ENCODE measurements around the gene AP2M1.

AP2M1 gene

GRCh38 chr3:184166671-184167070 is 8.0 kb upstream of the AP2M1 start:
- POLR2A ChIA-PET: interaction anchor here (1.5 kb wide), 1 partner anchor 11 kb away, joined by 3 read pairs; the partner anchor contains the start of gene DVL3

GRCh38 chr3:184167786-184168185 is 6.9 kb upstream of the AP2M1 start:
- no peak for TF ChIP-seq SP1 (IDR thresholded peaks at IDR 0.05)
- TF ChIP-seq CTBP1 (IDR thresholded peaks at IDR 0.05; ENCODE audit: borderline replicate concordance): no peak
- no peak for TF ChIP-seq NFRKB (IDR thresholded peaks at IDR 0.05)
- TF ChIP-seq FOXK2 (IDR thresholded peaks at IDR 0.05): no peak
- no peak for TF ChIP-seq SUZ12 (IDR thresholded peaks at IDR 0.05)
- TF ChIP-seq HDGF (IDR thresholded peaks at IDR 0.05; ENCODE audit: borderline replicate concordance): no peak
- TF ChIP-seq FOXA1 (IDR thresholded peaks at IDR 0.05): no peak
- CTCF ChIA-PET: no interaction called here
- POLR2A ChIA-PET: interaction anchor here (1.5 kb wide), 1 partner anchor 12 kb away, joined by 3 read pairs; the partner anchor contains the start of gene DVL3
- no peak for DNase-seq (ENCODE audit: extremely low spot score)

More at GRCh38 chr3:184166671-184167070, 8.0 kb upstream of the AP2M1 start:
- DNase-seq (ENCODE audit: extremely low spot score): no peak
- CTCF ChIA-PET: no interaction called here
- TF ChIP-seq NFRKB (IDR thresholded peaks at IDR 0.05): no peak
- TF ChIP-seq FOXK2 (IDR thresholded peaks at IDR 0.05): no peak

GRCh38 chr3:184168363-184169120 is 6.1 kb upstream of the AP2M1 start:
- POLR2A ChIA-PET: interaction anchor here (1.5 to 1.6 kb wide), 2 partner anchors 13 to 17 kb away, joined by 3 to 5 read pairs; partner anchors contain the start of genes ABCF3 and DVL3
- no peak for DNase-seq (ENCODE audit: extremely low spot score)
- CTCF ChIA-PET: no interaction called here

GRCh38 chr3:184169896-184170875 is 4.5 kb upstream of the AP2M1 start:
- TF ChIP-seq SP1 (IDR thresholded peaks at IDR 0.05): no peak
- no peak for TF ChIP-seq CTBP1 (IDR thresholded peaks at IDR 0.05; ENCODE audit: borderline replicate concordance)
- TF ChIP-seq ZNF384 (IDR thresholded peaks at IDR 0.05): no peak
- TF ChIP-seq ARNT (IDR thresholded peaks at IDR 0.05): no peak
- TF ChIP-seq TARDBP (IDR thresholded peaks at IDR 0.05): no peak
- no peak for TF ChIP-seq NFRKB (IDR thresholded peaks at IDR 0.05)
- TF ChIP-seq FOXM1 (IDR thresholded peaks at IDR 0.05; ENCODE audit: borderline replicate concordance): no peak
- ChIA-PET POLR2A (interaction anchor here (1.4 to 1.6 kb wide), 2 partner anchors 14 to 16 kb away, joined by 3 to 5 read pairs; partner anchors contain the start of gene ABCF3), CTCF (no interaction called here)
- no peak for DNase-seq (ENCODE audit: extremely low spot score)

More at GRCh38 chr3:184168363-184169120, 6.1 kb upstream of the AP2M1 start:
- no peak for TF ChIP-seq CTBP1 (IDR thresholded peaks at IDR 0.05; ENCODE audit: borderline replicate concordance)
- TF ChIP-seq ARNT (IDR thresholded peaks at IDR 0.05): no peak
- TF ChIP-seq NFRKB (IDR thresholded peaks at IDR 0.05): no peak
- no peak for TF ChIP-seq PKNOX1 (IDR thresholded peaks at IDR 0.05)
- TF ChIP-seq ELF4 (IDR thresholded peaks at IDR 0.05): no peak
- no peak for TF ChIP-seq BHLHE40 (IDR thresholded peaks at IDR 0.05; ENCODE audit: borderline replicate concordance)
- no peak for TF ChIP-seq SUZ12 (IDR thresholded peaks at IDR 0.05)
- TF ChIP-seq TARDBP (IDR thresholded peaks at IDR 0.05): no peak
- TF ChIP-seq ZNF384 (IDR thresholded peaks at IDR 0.05): no peak
- no peak for TF ChIP-seq L3MBTL2 (conservative IDR thresholded peaks at IDR 0.05)
- no peak for TF ChIP-seq FOXA1 (IDR thresholded peaks at IDR 0.05)
- TF ChIP-seq SP1 (IDR thresholded peaks at IDR 0.05): no peak
- no peak for TF ChIP-seq FOXK2 (IDR thresholded peaks at IDR 0.05)
- no peak for TF ChIP-seq HDGF (IDR thresholded peaks at IDR 0.05; ENCODE audit: borderline replicate concordance)
- no peak for TF ChIP-seq FOXM1 (IDR thresholded peaks at IDR 0.05; ENCODE audit: borderline replicate concordance)
- TF ChIP-seq LEF1 (IDR thresholded peaks at IDR 0.05; ENCODE audit: borderline replicate concordance): no peak

GRCh38 chr3:184171562-184171961 is 3.1 kb upstream of the AP2M1 start:
- TF ChIP-seq LEF1 (IDR thresholded peaks at IDR 0.05; ENCODE audit: borderline replicate concordance): no peak
- no peak for TF ChIP-seq SP1 (IDR thresholded peaks at IDR 0.05)
- no peak for TF ChIP-seq SUZ12 (IDR thresholded peaks at IDR 0.05)
- TF ChIP-seq ARNT (IDR thresholded peaks at IDR 0.05): no peak
- TF ChIP-seq ELF4 (IDR thresholded peaks at IDR 0.05): no peak
- no peak for TF ChIP-seq FOXA1 (IDR thresholded peaks at IDR 0.05)
- no peak for TF ChIP-seq FOXM1 (IDR thresholded peaks at IDR 0.05; ENCODE audit: borderline replicate concordance)
- TF ChIP-seq ZNF384 (IDR thresholded peaks at IDR 0.05): no peak
- no peak for TF ChIP-seq CTBP1 (IDR thresholded peaks at IDR 0.05; ENCODE audit: borderline replicate concordance)
- TF ChIP-seq NFRKB (IDR thresholded peaks at IDR 0.05): no peak
- TF ChIP-seq PKNOX1 (IDR thresholded peaks at IDR 0.05): no peak
- TF ChIP-seq L3MBTL2 (conservative IDR thresholded peaks at IDR 0.05): no peak
- no peak for TF ChIP-seq BHLHE40 (IDR thresholded peaks at IDR 0.05; ENCODE audit: borderline replicate concordance)
- TF ChIP-seq TARDBP (IDR thresholded peaks at IDR 0.05): no peak
- TF ChIP-seq HDGF (IDR thresholded peaks at IDR 0.05; ENCODE audit: borderline replicate concordance): no peak
- TF ChIP-seq FOXK2 (IDR thresholded peaks at IDR 0.05): no peak
- no peak for DNase-seq (ENCODE audit: extremely low spot score)
- CTCF ChIA-PET: no interaction called here
- POLR2A ChIA-PET: no interaction called here
